NOMO-1 treated with dmso at 0.1 percent for 144 hours (cell line): ENCODE data around the gene SLC29A4.

ENCODE experiments used
- DNase-seq: peaks from one replicate; lab custom pipeline; 2025; ENCODE audit not compliant: unreplicated experiment; lab: John Stamatoyannopoulos, UW

SLC29A4 gene

DNA sequence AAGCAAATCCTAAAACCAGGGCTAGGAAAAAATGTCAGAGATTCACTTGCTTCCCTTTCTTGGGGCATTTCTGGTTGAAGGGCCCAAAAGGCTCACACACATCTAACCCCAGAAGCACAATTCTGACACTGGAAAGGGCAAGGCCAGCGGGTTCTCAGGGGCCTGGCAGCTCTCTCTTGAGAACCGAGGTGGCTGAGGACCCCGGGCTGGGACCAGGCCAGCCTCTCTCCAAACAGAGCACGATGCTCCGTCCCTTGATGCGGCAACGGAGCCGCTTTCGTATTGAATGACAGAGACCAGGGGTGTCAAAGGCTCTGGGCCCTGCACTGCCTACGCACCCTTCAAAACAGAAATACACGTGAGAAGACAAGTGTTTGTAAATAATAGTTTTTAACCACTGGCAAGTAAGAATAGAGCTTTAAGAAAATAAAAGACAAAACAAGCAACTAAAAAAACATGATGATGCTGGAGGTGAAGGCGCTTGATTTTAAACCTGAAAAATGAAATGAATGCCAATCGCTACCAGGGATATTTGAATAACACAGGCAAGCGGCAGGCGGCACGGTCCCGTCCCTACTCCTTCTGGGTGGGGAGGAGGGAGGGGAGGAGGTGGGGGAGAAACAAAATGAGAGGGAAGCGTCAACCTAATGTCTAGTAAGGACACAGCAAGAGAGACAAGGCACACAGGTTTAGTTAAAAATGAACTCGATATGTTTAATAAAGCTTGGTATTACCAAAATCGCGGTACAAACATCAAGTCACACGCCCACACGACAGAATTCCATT is 68.0 kb downstream of the SLC29A4 start:
- no peak for DNase-seq

DNA sequence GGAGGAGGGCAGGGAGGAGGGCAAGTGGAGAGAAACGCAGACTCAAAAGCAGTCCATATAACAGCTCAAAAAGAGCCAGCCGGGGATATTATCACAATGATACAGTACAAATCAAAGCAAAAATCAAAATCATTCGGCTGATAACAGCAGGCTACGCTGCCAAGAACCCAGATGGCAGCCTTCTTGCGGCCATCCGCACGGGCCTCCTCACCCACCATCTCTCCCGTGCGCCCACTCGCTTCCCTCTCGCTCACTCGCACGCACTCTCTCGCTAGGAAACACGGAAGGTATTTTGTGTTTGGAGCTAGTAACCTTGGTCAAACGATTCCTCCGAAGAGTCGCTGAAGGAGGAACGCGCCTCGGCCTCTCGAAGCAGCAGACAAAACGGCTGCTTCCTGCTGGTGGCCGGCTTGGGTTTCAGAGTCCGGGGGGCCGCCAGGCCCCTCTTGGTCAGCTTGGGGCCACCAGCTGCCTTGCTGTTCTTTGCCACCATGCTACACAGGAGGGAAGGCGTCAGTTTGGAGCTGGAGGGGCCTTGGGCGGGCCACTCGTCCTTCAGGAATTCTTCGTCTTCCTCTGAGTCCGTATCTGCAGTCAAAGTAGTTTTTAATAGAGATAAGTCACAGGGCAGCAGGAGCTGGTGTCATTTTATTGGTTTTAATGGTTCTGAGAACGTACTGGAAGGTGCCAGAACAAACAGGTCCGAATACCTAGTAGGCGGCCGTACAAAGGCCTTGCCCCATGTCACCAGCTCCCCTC is 68.9 kb downstream of the SLC29A4 start:
- no peak for DNase-seq

GRCh38 chr7:5352440-5353010 is 69.8 kb downstream of the SLC29A4 start:
- no peak for DNase-seq

DNA sequence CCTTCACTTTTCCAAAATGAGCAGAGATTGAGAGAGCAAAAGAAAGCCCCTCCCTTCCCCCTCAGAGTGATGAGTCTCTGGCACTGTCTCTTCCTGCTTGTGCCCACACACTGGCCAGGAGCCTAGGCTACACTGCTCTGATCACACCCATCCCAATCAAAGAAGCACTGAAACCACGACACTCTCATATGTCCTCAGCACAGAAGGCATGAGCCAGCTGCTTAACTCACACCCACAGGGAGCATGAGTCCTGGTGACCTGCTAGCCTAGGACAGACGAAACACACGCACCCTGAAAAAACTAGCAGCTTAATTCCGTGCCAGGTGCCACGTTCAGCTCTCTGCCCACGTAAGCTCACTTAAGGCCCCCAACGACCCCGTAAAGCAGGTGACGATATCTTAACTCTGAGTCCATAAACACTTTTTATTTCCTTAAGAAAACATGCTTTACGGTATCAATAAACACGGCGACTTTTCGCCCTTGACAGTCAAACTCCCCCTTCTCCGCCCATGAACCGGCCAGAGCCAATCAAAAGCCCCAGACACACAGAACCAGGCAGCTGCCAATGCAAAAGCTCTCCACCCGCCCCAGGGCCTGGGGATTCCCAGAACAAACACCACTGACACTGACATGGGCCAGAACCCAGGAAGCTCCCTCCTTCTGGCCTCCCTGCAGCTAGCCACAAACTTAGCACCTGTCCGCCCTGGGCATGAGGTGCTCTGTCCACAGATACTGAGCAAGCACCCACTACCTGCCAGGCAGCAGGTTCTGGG is 71.9 kb downstream of the SLC29A4 start:
- DNase-seq, result no peak
